Measurements from ENCODE around the gene SLC17A3. TPM values are rescaled to one million over a fixed set of nuclear protein-coding genes. Genes with fewer than 3 reads are reported as not detected.

SLC17A3 gene
- total and polyA plus RNA-seq, 8 donors: 0.02 TPM; not detected in 7

GRCh38 chr6:25899580-25900408 lies 25.8 kb upstream of the SLC17A3 start:
- 38 to 44% methylated on average over 2 of the region's 2 CpGs for WGBS, 2 donors
- intact Hi-C loops (cut with DNase I): no loop called here
- no peak overlapping the region for H3K4me3 ChIP-seq
- no peaks in the 10 kb centered on the region for H3K9me3 ChIP-seq
- no peaks in the 10 kb centered on the region for H3K36me3 ChIP-seq
- TF ChIP-seq CTCF (IDR thresholded peaks at IDR 0.05): no peak
- H3K27me3 ChIP-seq: no peaks in the 10 kb centered on the region
- DNase-seq (no peak), ATAC-seq (peak in 3 of 4 donors; percentile 64 to 66 (median 65)), FAIRE-seq (no peak)
- peaks cover 10 to 17% (median 11%) of the 10 kb centered on the region in 3 donors for H3K4me1 ChIP-seq
- H3K27ac ChIP-seq: peak overlapping the region in 2 of 4 donors; percentile 39 to 41

GRCh38 chr6:25899123-25899522 lies 25.1 kb upstream of the SLC17A3 start:
- H3K27me3 ChIP-seq: no peaks in the 10 kb centered on the region
- no peaks in the 10 kb centered on the region for H3K9me3 ChIP-seq
- TF ChIP-seq CTCF (IDR thresholded peaks at IDR 0.05): no peak
- H3K36me3 ChIP-seq: no peaks in the 10 kb centered on the region
- no peak for FAIRE-seq
- peaks cover 10 to 17% (median 11%) of the 10 kb centered on the region in 3 donors for H3K4me1 ChIP-seq
- DNase-seq: no peak
- intact Hi-C loops (cut with DNase I): no loop called here
- WGBS, 2 donors: 69 to 75% methylated on average over 2 of the region's 2 CpGs
- no peak for ATAC-seq
- H3K27ac ChIP-seq: no peak overlapping the region
- no peak overlapping the region for H3K4me3 ChIP-seq

DNA sequence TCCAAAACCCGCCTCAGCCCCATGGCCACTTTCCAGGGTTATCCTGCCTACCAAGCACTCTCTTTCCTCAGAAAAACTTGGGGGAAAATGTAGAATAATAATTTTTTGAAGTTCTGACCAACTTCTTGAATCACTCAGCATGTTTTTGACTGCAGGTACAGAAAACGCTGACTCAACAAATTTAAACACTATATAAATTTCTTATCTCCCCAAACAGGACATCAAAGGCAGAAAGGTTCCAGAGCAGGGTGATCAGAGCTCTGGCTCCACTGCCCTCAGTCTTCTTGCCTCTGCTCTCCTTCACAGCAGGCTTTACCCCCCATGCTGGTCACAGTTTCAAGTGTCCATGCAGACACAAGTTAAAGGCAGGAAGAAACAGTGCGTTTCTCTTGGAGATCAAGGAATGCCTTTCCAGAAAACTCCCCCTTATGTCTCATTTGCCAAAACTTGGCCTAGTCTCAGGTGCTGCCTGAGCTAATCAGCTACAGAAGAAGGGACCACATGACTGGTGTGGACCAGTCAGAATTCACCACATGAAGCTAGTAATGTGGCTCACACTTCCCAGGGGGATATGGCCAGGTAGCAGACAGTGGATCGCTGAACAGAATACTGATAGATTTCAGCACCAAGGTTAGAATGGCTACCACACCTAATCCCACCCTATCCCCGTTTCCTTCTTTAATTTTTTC lies 24.4 kb upstream of the SLC17A3 start:
- WGBS, 2 donors: 86 to 91% methylated on average over 5 of the region's 5 CpGs
- no peaks in the 10 kb centered on the region for H3K9me3 ChIP-seq
- no peak overlapping the region for H3K4me3 ChIP-seq
- no peak for TF ChIP-seq CTCF (IDR thresholded peaks at IDR 0.05)
- DNase-seq (no peak), FAIRE-seq (no peak), ATAC-seq (peak in 2 of 4 donors; percentile 23 to 47)
- H3K36me3 ChIP-seq: no peaks in the 10 kb centered on the region
- intact Hi-C loops (cut with DNase I): no loop called here
- H3K27me3 ChIP-seq: no peaks in the 10 kb centered on the region
- no peak overlapping the region for H3K27ac ChIP-seq
- peaks cover 10 to 17% (median 11%) of the 10 kb centered on the region in 3 donors for H3K4me1 ChIP-seq

GRCh38 chr6:25896252-25896651 lies 22.2 kb upstream of the SLC17A3 start:
- no peaks in the 10 kb centered on the region for H3K9me3 ChIP-seq
- H3K27me3 ChIP-seq: no peaks in the 10 kb centered on the region
- FAIRE-seq: no peak
- no peak overlapping the region for H3K4me3 ChIP-seq
- WGBS, 2 donors: 81 to 88% methylated on average over 3 of the region's 3 CpGs
- intact Hi-C loops (cut with DNase I): no loop called here
- no peak for ATAC-seq
- H3K36me3 ChIP-seq: no peaks in the 10 kb centered on the region
- no peak overlapping the region for H3K27ac ChIP-seq
- TF ChIP-seq CTCF (IDR thresholded peaks at IDR 0.05): no peak
- H3K4me1 ChIP-seq: peaks cover 10 to 17% (median 11%) of the 10 kb centered on the region in 3 donors
- DNase-seq: no peak
